HL-60 (cell line): Measurements from ENCODE around the gene FKBP11.

Source experiments
- CTCF ChIP-seq: IDR thresholded peaks from one replicate; pipeline ENCODE4 v1.5.1; 2011; ENCODE audit warnings: low read length, control low read depth, inconsistent platforms; ENCODE audit not compliant: insufficient read depth
- GABPA ChIP-seq: IDR thresholded peaks from 2 replicates; pipeline ENCODE4 v1.6.1; 2012; ENCODE audit warnings: low read depth
- POLR2AphosphoS5 ChIP-seq: IDR thresholded peaks from 2 replicates; pipeline ENCODE4 v1.6.1; 2012; ENCODE audit warnings: low read depth
- REST ChIP-seq: IDR thresholded peaks from 2 replicates; pipeline ENCODE4 v1.6.1; 2012; ENCODE audit warnings: low read depth; ENCODE audit not compliant: insufficient replicate concordance
- SPI1 ChIP-seq: IDR thresholded peaks from 2 replicates; pipeline ENCODE4 v1.6.1; 2012; ENCODE audit warnings: low read depth, mild to moderate bottlenecking, borderline replicate concordance

GRCh38 chr12:48924617-48925303, 532 bp downstream of the FKBP11 start:
- TF ChIP-seq CTCF (no peak), REST (no peak), GABPA (no peak), POLR2AphosphoS5 (no peak), SPI1 (no peak)
